ENCODE data around the gene WDR43. TPM values are rescaled to one million over a fixed set of nuclear protein-coding genes. Genes with fewer than 3 reads are reported as not detected.

WDR43 gene
- total and polyA plus RNA-seq, 3 donors from 2014 or later, result 52.0 to 58.2 (median 52.7) TPM

DNA sequence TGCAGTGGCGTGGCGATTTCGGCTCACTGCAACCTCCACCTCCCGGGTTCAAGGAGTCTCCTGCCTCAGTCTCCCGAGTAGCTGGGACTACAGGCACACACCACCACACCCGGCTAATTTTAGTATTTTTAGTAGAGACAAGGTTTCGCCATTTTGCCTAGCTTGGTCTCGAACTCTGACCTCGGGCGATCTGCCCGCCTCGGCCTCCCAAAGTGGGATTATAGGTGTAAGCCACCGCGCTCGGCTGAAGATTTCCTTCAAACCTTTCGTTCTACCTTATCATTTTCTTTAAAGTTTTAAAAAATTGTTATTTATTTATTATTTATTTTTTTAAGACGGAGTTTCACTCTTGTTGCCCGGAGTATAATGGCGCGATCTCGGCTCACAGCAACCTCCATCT is 979 bp upstream of the WDR43 start:
- Histone ChIP-seq H3K36me3 (ENCODE audit: low read depth, missing control alignments) (no peaks in the 10 kb centered on the region), H3K27ac (no peak overlapping the region), H3K4me3 (peak overlapping the region; percentile 91 to 93), H3K9me3 (no peaks in the 10 kb centered on the region), H3K27me3 (no peaks in the 10 kb centered on the region), H3K4me1 (peaks cover 17% of the 10 kb centered on the region)
- intact Hi-C loops (cut with DNase I; ENCODE audit: low total_unique reads), result no loop called here
- TF ChIP-seq POLR2A (IDR thresholded peaks at IDR 0.05), result no peak
- TF ChIP-seq, protein P1, sequence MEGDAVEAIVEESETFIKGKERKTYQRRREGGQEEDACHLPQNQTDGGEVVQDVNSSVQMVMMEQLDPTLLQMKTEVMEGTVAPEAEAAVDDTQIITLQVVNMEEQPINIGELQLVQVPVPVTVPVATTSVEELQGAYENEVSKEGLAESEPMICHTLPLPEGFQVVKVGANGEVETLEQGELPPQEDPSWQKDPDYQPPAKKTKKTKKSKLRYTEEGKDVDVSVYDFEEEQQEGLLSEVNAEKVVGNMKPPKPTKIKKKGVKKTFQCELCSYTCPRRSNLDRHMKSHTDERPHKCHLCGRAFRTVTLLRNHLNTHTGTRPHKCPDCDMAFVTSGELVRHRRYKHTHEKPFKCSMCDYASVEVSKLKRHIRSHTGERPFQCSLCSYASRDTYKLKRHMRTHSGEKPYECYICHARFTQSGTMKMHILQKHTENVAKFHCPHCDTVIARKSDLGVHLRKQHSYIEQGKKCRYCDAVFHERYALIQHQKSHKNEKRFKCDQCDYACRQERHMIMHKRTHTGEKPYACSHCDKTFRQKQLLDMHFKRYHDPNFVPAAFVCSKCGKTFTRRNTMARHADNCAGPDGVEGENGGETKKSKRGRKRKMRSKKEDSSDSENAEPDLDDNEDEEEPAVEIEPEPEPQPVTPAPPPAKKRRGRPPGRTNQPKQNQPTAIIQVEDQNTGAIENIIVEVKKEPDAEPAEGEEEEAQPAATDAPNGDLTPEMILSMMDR (IDR thresholded peaks at IDR 0.05), result no peak
- WGBS, 2 donors, result 47 to 62% methylated on average over 21 of the region's 21 CpGs
- DNase-seq, result peak; percentile 33

DNA sequence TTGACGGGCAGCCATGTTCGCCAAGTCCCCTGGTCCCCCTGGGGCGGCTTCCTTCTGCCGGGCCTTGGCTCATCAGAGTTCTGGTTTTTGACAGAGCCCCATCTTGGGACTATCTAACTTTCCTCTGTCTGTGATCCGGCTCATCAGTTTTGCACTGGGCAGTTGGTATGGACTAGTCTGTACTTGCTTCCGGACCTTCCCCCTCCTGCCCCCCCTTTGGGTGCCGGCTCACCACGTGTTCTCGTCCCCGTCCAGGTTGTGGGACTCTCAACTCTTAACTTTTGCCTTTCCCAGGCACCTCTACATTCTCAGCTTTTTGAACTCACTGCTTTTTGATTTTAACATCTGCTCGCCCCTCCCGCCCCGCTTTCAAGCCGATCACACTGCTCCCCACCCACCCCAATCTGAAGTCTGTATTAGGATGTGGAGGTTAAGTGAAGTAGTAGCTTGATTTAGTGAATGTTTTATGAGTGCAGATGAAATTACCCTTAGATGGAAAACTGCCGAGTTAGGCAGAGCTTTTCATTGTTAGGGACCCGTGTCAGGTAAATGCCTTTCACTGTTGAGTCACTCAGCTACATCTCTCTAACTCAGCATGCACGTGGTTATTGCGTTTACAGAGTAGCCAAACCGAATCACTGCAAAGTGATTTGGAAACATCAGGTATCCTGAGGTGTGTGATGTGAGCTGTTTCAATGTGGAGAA is 874 bp downstream of the WDR43 start:
- Histone ChIP-seq H3K4me3 (peak overlapping the region; percentile 91 to 93), H3K27ac (peak overlapping the region; percentile 51), H3K9me3 (no peaks in the 10 kb centered on the region), H3K36me3 (ENCODE audit: low read depth, missing control alignments) (no peaks in the 10 kb centered on the region), H3K4me1 (peaks cover 19% of the 10 kb centered on the region), H3K27me3 (no peaks in the 10 kb centered on the region)
- WGBS, 2 donors, result 0 to 1% methylated on average over 19 of the region's 19 CpGs
- no peak for TF ChIP-seq POLR2A (IDR thresholded peaks at IDR 0.05)
- TF ChIP-seq, protein P1 (IDR thresholded peaks at IDR 0.05), result no peak
- peak; percentile 33 for DNase-seq
- intact Hi-C loops (cut with DNase I; ENCODE audit: low total_unique reads), result no loop called here

DNA sequence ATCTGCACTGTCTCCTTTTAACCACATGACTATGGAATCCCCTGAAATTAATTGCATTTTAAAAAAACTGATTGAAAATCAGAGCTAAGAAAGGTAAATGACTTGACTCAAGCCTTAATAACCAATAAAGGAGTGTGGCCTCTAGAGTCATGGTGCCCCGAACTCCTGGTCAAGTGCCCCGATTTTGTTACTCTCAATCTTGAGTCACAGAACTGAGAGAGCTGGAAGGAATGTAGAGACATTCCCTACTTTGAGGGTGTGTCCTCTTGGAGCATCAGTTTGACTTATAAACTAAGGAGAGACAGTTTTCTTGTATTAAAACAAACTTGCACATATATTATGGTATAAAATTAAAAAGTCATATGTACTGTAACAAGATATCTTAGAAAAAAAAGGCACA is 2.4 kb downstream of the WDR43 start:
- Histone ChIP-seq H3K36me3 (ENCODE audit: low read depth, missing control alignments) (no peaks in the 10 kb centered on the region), H3K27me3 (no peaks in the 10 kb centered on the region), H3K27ac (no peak overlapping the region), H3K4me1 (peaks cover 19% of the 10 kb centered on the region), H3K9me3 (no peaks in the 10 kb centered on the region), H3K4me3 (no peak overlapping the region)
- WGBS, 2 donors, result 33 to 56% methylated on average over 2 of the region's 2 CpGs
- no peak for DNase-seq
- intact Hi-C loops (cut with DNase I; ENCODE audit: low total_unique reads), result no loop called here
- TF ChIP-seq POLR2A (IDR thresholded peaks at IDR 0.05), result no peak
- TF ChIP-seq, protein P1 (IDR thresholded peaks at IDR 0.05), result no peak

DNA sequence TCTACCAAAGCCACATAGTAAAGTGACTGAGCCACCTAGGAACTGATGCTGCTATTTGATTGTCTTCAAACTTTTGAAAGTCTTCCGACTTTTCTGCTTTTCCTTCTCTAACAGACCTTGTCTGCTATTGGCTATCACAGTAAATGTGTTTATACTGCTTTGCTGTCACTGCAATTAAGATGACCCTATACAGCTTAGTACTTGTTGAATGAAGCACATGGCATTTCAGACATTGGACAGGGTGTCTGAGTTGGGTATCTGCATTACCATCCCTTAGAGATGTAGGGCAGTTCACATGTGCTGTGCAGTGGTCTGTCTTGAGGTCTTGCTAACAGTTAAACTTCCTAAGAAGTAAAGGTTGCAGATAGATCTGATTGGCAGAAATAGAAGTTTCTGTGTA is 3.6 kb downstream of the WDR43 start:
- Histone ChIP-seq H3K27ac (no peak overlapping the region), H3K4me1 (peaks cover 19% of the 10 kb centered on the region), H3K9me3 (no peaks in the 10 kb centered on the region), H3K36me3 (ENCODE audit: low read depth, missing control alignments) (no peaks in the 10 kb centered on the region), H3K4me3 (no peak overlapping the region), H3K27me3 (no peaks in the 10 kb centered on the region)
- WGBS, 2 donors, result 70 to 78% methylated on average over 1 of the region's 1 CpG
- no peak for DNase-seq
- TF ChIP-seq, protein P1 (IDR thresholded peaks at IDR 0.05), result no peak
- no peak for TF ChIP-seq POLR2A (IDR thresholded peaks at IDR 0.05)
- intact Hi-C loops (cut with DNase I; ENCODE audit: low total_unique reads), result no loop called here

DNA sequence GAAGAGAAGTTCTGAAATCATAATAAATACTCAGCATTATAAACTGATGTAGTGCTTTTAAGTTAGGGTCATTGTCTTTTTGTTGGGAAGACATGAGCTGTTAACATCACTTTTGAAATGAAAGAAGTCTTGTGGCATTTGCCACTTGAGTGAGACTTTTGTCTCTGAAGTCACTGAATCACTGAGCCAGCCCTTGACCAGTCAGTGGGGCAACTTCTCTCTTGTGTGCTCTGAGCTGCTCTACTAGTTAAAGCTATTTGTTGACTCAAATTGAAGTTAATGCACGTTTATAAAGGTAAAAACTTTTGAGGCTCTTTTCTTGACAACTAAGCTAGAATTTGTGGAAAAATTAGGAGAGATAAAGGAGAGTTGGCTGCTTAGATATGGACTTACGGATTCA is 6.7 kb downstream of the WDR43 start:
- no peak overlapping the region for H3K27ac ChIP-seq
- TF ChIP-seq, protein P1 (IDR thresholded peaks at IDR 0.05), result no peak
- TF ChIP-seq POLR2A (IDR thresholded peaks at IDR 0.05), result no peak
- H3K27me3 ChIP-seq, result no peaks in the 10 kb centered on the region
- no peak overlapping the region for H3K4me3 ChIP-seq
- WGBS, 2 donors, result 69 to 75% methylated on average over 2 of the region's 2 CpGs
- H3K36me3 ChIP-seq (ENCODE audit: low read depth, missing control alignments), result no peaks in the 10 kb centered on the region
- intact Hi-C loops (cut with DNase I; ENCODE audit: low total_unique reads), result no loop called here
- peaks cover 10% of the 10 kb centered on the region for H3K4me1 ChIP-seq
- DNase-seq, result no peak
- no peaks in the 10 kb centered on the region for H3K9me3 ChIP-seq
